ENCODE measurements around the gene SETBP1.
"Not testable (repeated sequence)": the region's sequence is repeated elsewhere in the genome, so short reads cannot be mapped to it uniquely, and the experiment has no call there.

- not testable (repeated sequence) for TF ChIP-seq CTCF (IDR thresholded peaks at IDR 0.05; ENCODE audit: low read depth, low read length, poor library complexity, severe bottlenecking); EZH2phosphoT487 (IDR thresholded peaks at IDR 0.05; ENCODE audit: borderline replicate concordance, low read length)
Measured at GRCh38 chr18:44800766-44801165, 120.1 kb downstream of the SETBP1 start.
